H9 (cell line): Measurements from ENCODE around the gene TMEM26. TPM values are rescaled to one million over a fixed set of nuclear protein-coding genes. Genes with fewer than 3 reads are reported as not detected.

Source experiments
- DNase-seq: peaks from one replicate; pipeline ENCODE4 v3.0.0-alpha.2; 2017
- H2AFZ ChIP-seq: one replicate; pipeline ENCODE4 v1.6.1; 2013; ENCODE audit warnings: mild to moderate bottlenecking, low read length, control low read depth, moderate library complexity
- H2AK5ac ChIP-seq: 2 replicates; pipeline ENCODE4 v1.6.1; 2013; ENCODE audit warnings: low read length, control low read depth, mixed read lengths; ENCODE audit not compliant: insufficient read length
- H2BK120ac ChIP-seq: one replicate; pipeline ENCODE4 v1.6.1; 2013; ENCODE audit warnings: low read depth, mild to moderate bottlenecking, low read length, control low read depth, inconsistent platforms; ENCODE audit not compliant: poor library complexity, severe bottlenecking
- H2BK12ac ChIP-seq: 2 replicates; pipeline ENCODE4 v1.6.1; 2013; ENCODE audit warnings: low read length, control low read depth, mixed read lengths, low read depth; ENCODE audit not compliant: insufficient read length
- H2BK15ac ChIP-seq: 2 replicates; pipeline ENCODE4 v1.6.1; 2013; ENCODE audit warnings: low read depth, low read length, control low read depth
- H2BK20ac ChIP-seq: one replicate; pipeline ENCODE4 v1.6.1; 2013; ENCODE audit warnings: low read depth, mild to moderate bottlenecking, low read length, control low read depth, inconsistent platforms; ENCODE audit not compliant: poor library complexity, severe bottlenecking
- H2BK5ac ChIP-seq: 2 replicates; pipeline ENCODE4 v1.6.1; 2013; ENCODE audit warnings: low read length, control low read depth, mixed read lengths; ENCODE audit not compliant: insufficient read length
- H3K14ac ChIP-seq: 2 replicates; pipeline ENCODE4 v1.6.1; 2013; ENCODE audit warnings: low read length, control low read depth; ENCODE audit not compliant: insufficient read depth
- H3K18ac ChIP-seq: 2 replicates; pipeline ENCODE4 v1.6.1; 2013; ENCODE audit warnings: low read depth, mild to moderate bottlenecking, mixed read lengths, low read length, control low read depth; ENCODE audit not compliant: insufficient read length
- H3K23ac ChIP-seq: 2 replicates; pipeline ENCODE4 v1.6.1; 2013; ENCODE audit warnings: low read length, control low read depth, mixed read lengths, low read depth; ENCODE audit not compliant: insufficient read length
- H3K23me2 ChIP-seq: 2 replicates; pipeline ENCODE4 v1.6.1; 2013; ENCODE audit warnings: low read depth, mild to moderate bottlenecking, mixed read lengths, low read length, control low read depth; ENCODE audit not compliant: insufficient read length, poor library complexity, severe bottlenecking
- H3K27ac ChIP-seq: 2 replicates; pipeline ENCODE4 v1.5.1; 2013; ENCODE audit warnings: low read length, control low read depth, mixed read lengths, low read depth; ENCODE audit not compliant: insufficient read length
- H3K27me3 ChIP-seq: 2 replicates; pipeline ENCODE4 v1.6.1; 2013; ENCODE audit warnings: low read length, control low read depth, inconsistent platforms; ENCODE audit not compliant: insufficient read depth
- H3K4ac ChIP-seq: 2 replicates; pipeline ENCODE4 v1.6.1; 2013; ENCODE audit warnings: low read depth, mild to moderate bottlenecking, control low read depth, inconsistent platforms, low read length, moderate library complexity
- H3K4me1 ChIP-seq: 2 replicates; pipeline ENCODE4 v1.6.1; 2013; ENCODE audit warnings: low read length, control low read depth, inconsistent platforms; ENCODE audit not compliant: insufficient read depth
- H3K4me2 ChIP-seq: 2 replicates; pipeline ENCODE4 v1.6.1; 2013; ENCODE audit warnings: low read length, control low read depth, mixed read lengths; ENCODE audit not compliant: insufficient read length, insufficient read depth
- H3K56ac ChIP-seq: 2 replicates; pipeline ENCODE4 v1.6.1; 2013; ENCODE audit warnings: low read depth, mild to moderate bottlenecking, mixed read lengths, low read length, control low read depth; ENCODE audit not compliant: insufficient read length
- H3K79me1 ChIP-seq: 2 replicates; pipeline ENCODE4 v1.6.1; 2013; ENCODE audit warnings: low read depth, mild to moderate bottlenecking, moderate library complexity, low read length, control low read depth, inconsistent platforms; ENCODE audit not compliant: insufficient read depth, poor library complexity, severe bottlenecking
- H3K79me2 ChIP-seq: 2 replicates; pipeline ENCODE4 v1.6.1; 2013; ENCODE audit warnings: low read length, control low read depth, inconsistent platforms; ENCODE audit not compliant: insufficient read depth
- H3K9ac ChIP-seq: 2 replicates; pipeline ENCODE4 v1.6.1; 2013; ENCODE audit warnings: low read length, control low read depth, mixed read lengths; ENCODE audit not compliant: insufficient read length; ENCODE audit errors: extremely low read depth
- H3K9me3 ChIP-seq: one replicate; pipeline ENCODE4 v1.6.1; 2013; ENCODE audit warnings: low read depth, low read length, inconsistent platforms; ENCODE audit not compliant: control insufficient read depth
- H3T11ph ChIP-seq: one replicate; pipeline ENCODE4 v1.6.1; 2013; ENCODE audit warnings: mild to moderate bottlenecking, low read length, control low read depth, inconsistent platforms
- H4K20me1 ChIP-seq: one replicate; pipeline ENCODE4 v1.6.1; 2013; ENCODE audit not compliant: control insufficient read depth, insufficient read length, insufficient read depth
- H4K5ac ChIP-seq: 2 replicates; pipeline ENCODE4 v1.6.1; 2013; ENCODE audit warnings: low read depth, mild to moderate bottlenecking, mixed read lengths, low read length, control low read depth; ENCODE audit not compliant: insufficient read length
- H4K8ac ChIP-seq: replicated peaks from 2 replicates; pipeline ENCODE4 v1.6.1; 2013; ENCODE audit warnings: low read length, control low read depth, mixed read lengths, low read depth; ENCODE audit not compliant: insufficient read length
- H4K91ac ChIP-seq: 2 replicates; pipeline ENCODE4 v1.6.1; 2013; ENCODE audit warnings: low read depth, mild to moderate bottlenecking, moderate library complexity, mixed read lengths, low read length, control low read depth; ENCODE audit not compliant: insufficient read length
- H3K27ac Mint-ChIP-seq, 3 experiments: 2 replicates in 2 of 3; 3 replicates in 1 of 3; pipeline ENCODE4 v1.8.0; 2020 to 2021; ENCODE audit warnings: mixed read lengths in 3 of 3, mild to moderate bottlenecking in 1 of 3, moderate library complexity in 1 of 3
- H3K27me3 Mint-ChIP-seq: 2 replicates; pipeline ENCODE4 v1.8.0; 2021; ENCODE audit warnings: low read depth, mild to moderate bottlenecking, moderate library complexity, mixed read lengths
- H3K36me3 Mint-ChIP-seq, 3 experiments: 2 replicates in 2 of 3; 3 replicates in 1 of 3; pipeline ENCODE4 v1.8.0; 2020 to 2021; ENCODE audit warnings: low read depth in 3 of 3, mixed read lengths in 3 of 3; ENCODE audit not compliant: insufficient read depth in 1 of 3
- H3K4me1 Mint-ChIP-seq, 2 experiments: 2 replicates each; pipeline ENCODE4 v1.8.0; 2020; ENCODE audit warnings: mixed read lengths in 2 of 2
- H3K4me3 Mint-ChIP-seq, 2 experiments: 2 replicates in 1 of 2; 3 replicates in 1 of 2; pipeline ENCODE4 v1.8.0; 2020 to 2021; ENCODE audit warnings: mild to moderate bottlenecking in 2 of 2, mixed read lengths in 2 of 2, moderate library complexity in 1 of 2
- H3K9me3 Mint-ChIP-seq, 2 experiments: 2 replicates in 1 of 2; 3 replicates in 1 of 2; pipeline ENCODE4 v1.8.0; 2020; ENCODE audit warnings: mild to moderate bottlenecking in 2 of 2, mixed read lengths in 2 of 2, moderate library complexity in 1 of 2
- WGBS: extraction: QIAGEN DNeasy Blood & Tissue Kit; methylation state at CpG from one replicate; pipeline ENCODE4 v1.1.7; 2013; ENCODE audit warnings: missing lambda C conversion rate, low lambda C conversion rate, mixed read lengths; ENCODE audit not compliant: insufficient read length; ENCODE audit errors: extremely low coverage; 5-methylcytosine and 5-hydroxymethylcytosine counted together
- total RNA-seq: library from RNA; stranded (reverse); gene quantifications from 2 replicates; pipeline ENCODE4 v1.2.1, GENCODE V29; 2021
- TF ChIP-seq, protein P1 (sequence below): fragments of 200-600 bp; sonication (generic); conservative IDR thresholded peaks from 3 replicates; pipeline ENCODE4 v1.8.0; 2021; ENCODE audit warnings: antibody characterized with exemption, mild to moderate bottlenecking

The TMEM26 gene
- total RNA-seq, 1 experiment from 2014 or later = 0.15 TPM

DNA sequence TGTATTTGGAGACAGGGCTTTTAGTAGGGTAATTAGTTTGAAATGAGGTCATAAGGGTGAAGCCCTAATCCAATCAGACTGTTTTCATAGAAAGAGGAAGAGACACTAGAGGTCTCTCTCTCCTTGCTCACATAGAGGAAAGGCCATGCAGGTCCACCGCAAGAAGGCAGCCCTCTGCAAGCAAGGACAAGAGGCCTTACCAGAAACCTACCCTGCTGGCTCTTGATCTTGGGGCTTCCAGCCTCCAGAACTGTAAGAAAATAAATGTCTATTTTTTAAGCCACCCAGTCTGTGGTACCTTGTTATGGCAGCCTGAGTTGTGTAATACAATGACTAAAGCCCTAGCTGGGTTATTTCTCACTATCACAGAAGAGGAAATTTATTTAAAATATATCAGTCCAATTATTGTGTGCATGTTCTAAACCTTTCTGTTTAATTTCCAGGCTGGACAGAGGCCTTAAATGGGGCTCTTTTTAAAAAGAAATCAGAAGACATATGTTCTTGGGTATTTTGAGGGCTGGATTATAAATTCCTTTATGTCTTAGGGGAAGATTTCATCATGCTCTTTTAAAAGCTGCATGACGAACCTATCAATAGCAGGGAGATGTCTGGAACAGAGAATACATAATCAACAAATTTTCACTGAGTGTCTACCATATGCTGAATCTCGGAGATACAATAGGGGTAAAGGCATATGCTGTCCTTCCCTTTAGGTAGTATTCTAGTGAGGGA is 12.9 kb upstream of the TMEM26 start:
- WGBS = no CpG with 5 or more reads among the region's 3 CpGs
- no peak overlapping the region for H3K18ac ChIP-seq
- H3K23ac ChIP-seq = no peak overlapping the region
- no peak overlapping the region for H3K9ac ChIP-seq
- no peak overlapping the region for H3T11ph ChIP-seq
- H3K4ac ChIP-seq = no peak overlapping the region
- no peaks in the 10 kb centered on the region for H3K23me2 ChIP-seq
- H3K14ac ChIP-seq = no peak overlapping the region
- H3K79me1 ChIP-seq = no peaks in the 10 kb centered on the region
- no peak overlapping the region for H2BK20ac ChIP-seq
- no peak overlapping the region for H2AK5ac ChIP-seq
- H3K9me3 ChIP-seq = no peaks in the 10 kb centered on the region
- no peaks in the 10 kb centered on the region for H3K27me3 ChIP-seq
- no peaks in the 10 kb centered on the region; a peak in 3 of 7 replicates for H3K36me3 Mint-ChIP-seq
- H3K27ac Mint-ChIP-seq = no peak overlapping the region
- H2AFZ ChIP-seq = no peak overlapping the region
- H2BK5ac ChIP-seq = no peak overlapping the region
- H4K5ac ChIP-seq = no peak overlapping the region
- H4K91ac ChIP-seq = no peak overlapping the region
- no peak overlapping the region for H2BK120ac ChIP-seq
- H3K4me2 ChIP-seq = no peak overlapping the region
- no peak overlapping the region for H4K8ac ChIP-seq
- H3K4me1 Mint-ChIP-seq = 0 out of 4 replicates have a peak, but pooled peaks cover 0 to 4% of the 10 kb centered on the region in 2 experiments
- no peaks in the 10 kb centered on the region; the same call in none of the 2 replicates for H3K27me3 Mint-ChIP-seq
- no peaks in the 10 kb centered on the region for H3K9me3 Mint-ChIP-seq
- no peaks in the 10 kb centered on the region for H4K20me1 ChIP-seq
- H3K4me3 Mint-ChIP-seq = no peak overlapping the region
- no peaks in the 10 kb centered on the region for H3K79me2 ChIP-seq
- no peak overlapping the region for H3K56ac ChIP-seq
- TF ChIP-seq, protein P1, sequence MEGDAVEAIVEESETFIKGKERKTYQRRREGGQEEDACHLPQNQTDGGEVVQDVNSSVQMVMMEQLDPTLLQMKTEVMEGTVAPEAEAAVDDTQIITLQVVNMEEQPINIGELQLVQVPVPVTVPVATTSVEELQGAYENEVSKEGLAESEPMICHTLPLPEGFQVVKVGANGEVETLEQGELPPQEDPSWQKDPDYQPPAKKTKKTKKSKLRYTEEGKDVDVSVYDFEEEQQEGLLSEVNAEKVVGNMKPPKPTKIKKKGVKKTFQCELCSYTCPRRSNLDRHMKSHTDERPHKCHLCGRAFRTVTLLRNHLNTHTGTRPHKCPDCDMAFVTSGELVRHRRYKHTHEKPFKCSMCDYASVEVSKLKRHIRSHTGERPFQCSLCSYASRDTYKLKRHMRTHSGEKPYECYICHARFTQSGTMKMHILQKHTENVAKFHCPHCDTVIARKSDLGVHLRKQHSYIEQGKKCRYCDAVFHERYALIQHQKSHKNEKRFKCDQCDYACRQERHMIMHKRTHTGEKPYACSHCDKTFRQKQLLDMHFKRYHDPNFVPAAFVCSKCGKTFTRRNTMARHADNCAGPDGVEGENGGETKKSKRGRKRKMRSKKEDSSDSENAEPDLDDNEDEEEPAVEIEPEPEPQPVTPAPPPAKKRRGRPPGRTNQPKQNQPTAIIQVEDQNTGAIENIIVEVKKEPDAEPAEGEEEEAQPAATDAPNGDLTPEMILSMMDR = peak; percentile 48; the same call in 2 of the 3 replicates
- no peak overlapping the region for H2BK12ac ChIP-seq
- peak; percentile 39 for DNase-seq
- H2BK15ac ChIP-seq = no peak overlapping the region
- H3K4me1 ChIP-seq = no peaks in the 10 kb centered on the region
- H3K27ac ChIP-seq = no peak overlapping the region
